ENCODE data around the gene SMARCD1.

Gene SMARCD1

GRCh38 chr12:50084775-50085614 is at the start of gene SMARCD1:
TSS of gene SMARCD1 (plus strand) at chr12:50085342. CDS start at chr12:50085370, 28 bp downstream.
- Histone ChIP-seq H3K9ac (ENCODE audit: low read length) (peak within 1 kb of the TSS; percentile 73), H3K4me1 (ENCODE audit: low read length) (peaks cover 15% of the 10 kb centered on the region), H3K9me3 (replicated peaks; ENCODE audit: insufficient read depth, low read length) (no peaks in the 10 kb centered on the region), H3K4me2 (ENCODE audit: low read depth, low read length) (peak within 1 kb of the TSS; percentile 90), H2AFZ (ENCODE audit: low read length) (peak within 1 kb of the TSS; percentile 96), H3K27me3 (replicated peaks; ENCODE audit: insufficient read depth, low read length) (no peaks in the 10 kb centered on the region), H4K20me1 (ENCODE audit: insufficient read depth, low read length) (no peaks in the 10 kb centered on the region), H3K79me2 (ENCODE audit: low read length) (peaks cover 37% of the 10 kb centered on the region), H3K27ac (ENCODE audit: low read length) (peak within 1 kb of the TSS; percentile 91), H3K36me3 (replicated peaks; ENCODE audit: insufficient read depth, low read length) (peaks cover 18% of the 10 kb centered on the region; the same call in 1 of the 2 replicates), H3F3A (ENCODE audit: insufficient read depth, low read length) (peaks cover 20% of the 10 kb centered on the region), H3K9me2 (replicated peaks; ENCODE audit: insufficient read depth, low read length) (no peaks in the 10 kb centered on the region), H3K4me3 (ENCODE audit: low read length) (peak within 1 kb of the TSS; percentile 85)
- no peak for TF ChIP-seq EZH2phosphoT487 (IDR thresholded peaks at IDR 0.05; ENCODE audit: low read length)
- TF ChIP-seq CTCF (IDR thresholded peaks at IDR 0.05; ENCODE audit: low read length) = peak; percentile 73
- no peak for TF ChIP-seq EZH2 (optimal IDR thresholded peaks at IDR 0.05; ENCODE audit: low read depth, low read length)
- peak; percentile 93 for DNase-seq

- H3K27ac ChIP-seq (ENCODE audit: low read length) = no peak overlapping the region
- H3K79me2 ChIP-seq (ENCODE audit: low read length) = no peaks in the 10 kb centered on the region
- no peak overlapping the region for H3K4me2 ChIP-seq (ENCODE audit: low read depth, low read length)
- DNase-seq = no peak
- no peaks in the 10 kb centered on the region for H3K27me3 ChIP-seq (replicated peaks; ENCODE audit: insufficient read depth, low read length)
- TF ChIP-seq EZH2 (optimal IDR thresholded peaks at IDR 0.05; ENCODE audit: low read depth, low read length) (no peak), EZH2phosphoT487 (IDR thresholded peaks at IDR 0.05; ENCODE audit: low read length) (no peak), CTCF (IDR thresholded peaks at IDR 0.05; ENCODE audit: low read length) (no peak)
- no peaks in the 10 kb centered on the region for H3F3A ChIP-seq (ENCODE audit: insufficient read depth, low read length)
- no peaks in the 10 kb centered on the region for H3K4me1 ChIP-seq (ENCODE audit: low read length)
- no peaks in the 10 kb centered on the region for H3K36me3 ChIP-seq (replicated peaks; ENCODE audit: insufficient read depth, low read length)
- no peaks in the 10 kb centered on the region for H4K20me1 ChIP-seq (ENCODE audit: insufficient read depth, low read length)
- no peak overlapping the region for H3K4me3 ChIP-seq (ENCODE audit: low read length)
- H2AFZ ChIP-seq (ENCODE audit: low read length) = no peak overlapping the region
- H3K9me3 ChIP-seq (replicated peaks; ENCODE audit: insufficient read depth, low read length) = no peaks in the 10 kb centered on the region
- H3K9ac ChIP-seq (ENCODE audit: low read length) = no peak overlapping the region
- H3K9me2 ChIP-seq (replicated peaks; ENCODE audit: insufficient read depth, low read length) = no peaks in the 10 kb centered on the region
These were observed 46.8 kb upstream of the SMARCD1 start for GRCh38 chr12:50038336-50038735.

GRCh38 chr12:50039151-50039835 is 45.8 kb upstream of the SMARCD1 start:
- H3K9me3 ChIP-seq (replicated peaks; ENCODE audit: insufficient read depth, low read length) = no peaks in the 10 kb centered on the region
- no peaks in the 10 kb centered on the region for H3K4me1 ChIP-seq (ENCODE audit: low read length)
- H3F3A ChIP-seq (ENCODE audit: insufficient read depth, low read length) = no peaks in the 10 kb centered on the region
- no peak overlapping the region for H3K27ac ChIP-seq (ENCODE audit: low read length)
- TF ChIP-seq CTCF (IDR thresholded peaks at IDR 0.05; ENCODE audit: low read length) = peak; percentile 94
- no peak for TF ChIP-seq EZH2 (optimal IDR thresholded peaks at IDR 0.05; ENCODE audit: low read depth, low read length)
- H3K4me3 ChIP-seq (ENCODE audit: low read length) = no peak overlapping the region
- H3K4me2 ChIP-seq (ENCODE audit: low read depth, low read length) = no peak overlapping the region
- H3K9me2 ChIP-seq (replicated peaks; ENCODE audit: insufficient read depth, low read length) = no peaks in the 10 kb centered on the region
- no peaks in the 10 kb centered on the region for H3K36me3 ChIP-seq (replicated peaks; ENCODE audit: insufficient read depth, low read length)
- H4K20me1 ChIP-seq (ENCODE audit: insufficient read depth, low read length) = no peaks in the 10 kb centered on the region
- H3K27me3 ChIP-seq (replicated peaks; ENCODE audit: insufficient read depth, low read length) = no peaks in the 10 kb centered on the region
- DNase-seq = peak; percentile 78
- no peaks in the 10 kb centered on the region for H3K79me2 ChIP-seq (ENCODE audit: low read length)
- no peak overlapping the region for H2AFZ ChIP-seq (ENCODE audit: low read length)
- H3K9ac ChIP-seq (ENCODE audit: low read length) = no peak overlapping the region

Measured in MM.1S (cell line).